ENCODE measurements around the gene ZCCHC14. TPM values are rescaled to one million over a fixed set of nuclear protein-coding genes. Genes with fewer than 3 reads are reported as not detected.

The ZCCHC14 gene
- polyA plus RNA-seq, 1 donor (not counting 4 experiments of a cell fraction or from before 2014, with no cell fraction given), result 3.6 TPM

DNA sequence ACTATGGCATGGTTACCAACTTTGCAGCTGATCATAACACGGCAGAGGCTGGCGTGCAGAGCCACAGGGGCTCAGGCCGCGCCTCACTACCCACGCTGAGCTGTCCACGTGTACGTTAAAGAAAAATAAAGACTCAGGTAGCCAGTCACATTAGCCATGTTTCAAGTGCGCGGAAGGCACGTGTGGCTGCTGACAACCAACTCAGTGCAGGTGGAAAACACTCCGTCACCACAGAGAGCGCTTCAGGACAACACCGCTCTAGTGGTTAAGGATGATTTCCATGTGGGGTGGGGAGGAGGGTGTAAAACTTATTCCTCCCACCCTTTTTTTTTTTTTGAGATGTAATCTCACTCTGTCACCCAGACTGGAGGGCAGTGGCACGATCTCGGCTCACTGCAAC, 33.8 kb downstream of the ZCCHC14 start:
- Histone ChIP-seq H3K9me1 (ENCODE audit: control insufficient read depth, extremely low read depth, insufficient read depth, low read length) (no peaks in the 10 kb centered on the region), H3K27me3 (ENCODE audit: control insufficient read depth, extremely low read depth, insufficient read depth, low read length) (no peaks in the 10 kb centered on the region), H3K9ac (ENCODE audit: control insufficient read depth, extremely low read depth, insufficient read depth, low read length) (no peak overlapping the region), H3K4me1 (ENCODE audit: control insufficient read depth, extremely low read depth, insufficient read depth, low read length) (peaks cover 22% of the 10 kb centered on the region), H3K27ac (ENCODE audit: control insufficient read depth, insufficient read depth, low read length) (no peak overlapping the region), H3K79me2 (ENCODE audit: control insufficient read depth, insufficient read depth, low read length) (peaks cover 6% of the 10 kb centered on the region), H3K4me3 (ENCODE audit: control insufficient read depth in 2 of 3, extremely low read depth in 1 of 3, insufficient read depth in 2 of 3, low read depth in 1 of 3, low read length in 3 of 3) (no peak overlapping the region), H3K36me3 (ENCODE audit: control insufficient read depth in 2 of 2, extremely low read depth in 1 of 2, insufficient read depth in 2 of 2, low read length in 2 of 2) (peaks cover 8 to 11% of the 10 kb centered on the region in 2 experiments), H2AFZ (ENCODE audit: control insufficient read depth, low read length) (no peak overlapping the region), H4K20me1 (ENCODE audit: control insufficient read depth, extremely low read depth, insufficient read depth, low read length) (no peaks in the 10 kb centered on the region), H3K4me2 (ENCODE audit: control insufficient read depth, extremely low read depth, insufficient read depth, low read depth, low read length) (no peak overlapping the region), H3K9me3 (ENCODE audit: control insufficient read depth, low read depth, low read length) (no peaks in the 10 kb centered on the region)
- dilution Hi-C loops (cut with MboI; ENCODE audit: extremely low pct_ligation_motif_present, low sequenced_read_pairs), result no loop called here
- DNase-seq (ENCODE audit: low read depth, low spot score) (no peak), FAIRE-seq (no peak)
- TF ChIP-seq, protein P1, sequence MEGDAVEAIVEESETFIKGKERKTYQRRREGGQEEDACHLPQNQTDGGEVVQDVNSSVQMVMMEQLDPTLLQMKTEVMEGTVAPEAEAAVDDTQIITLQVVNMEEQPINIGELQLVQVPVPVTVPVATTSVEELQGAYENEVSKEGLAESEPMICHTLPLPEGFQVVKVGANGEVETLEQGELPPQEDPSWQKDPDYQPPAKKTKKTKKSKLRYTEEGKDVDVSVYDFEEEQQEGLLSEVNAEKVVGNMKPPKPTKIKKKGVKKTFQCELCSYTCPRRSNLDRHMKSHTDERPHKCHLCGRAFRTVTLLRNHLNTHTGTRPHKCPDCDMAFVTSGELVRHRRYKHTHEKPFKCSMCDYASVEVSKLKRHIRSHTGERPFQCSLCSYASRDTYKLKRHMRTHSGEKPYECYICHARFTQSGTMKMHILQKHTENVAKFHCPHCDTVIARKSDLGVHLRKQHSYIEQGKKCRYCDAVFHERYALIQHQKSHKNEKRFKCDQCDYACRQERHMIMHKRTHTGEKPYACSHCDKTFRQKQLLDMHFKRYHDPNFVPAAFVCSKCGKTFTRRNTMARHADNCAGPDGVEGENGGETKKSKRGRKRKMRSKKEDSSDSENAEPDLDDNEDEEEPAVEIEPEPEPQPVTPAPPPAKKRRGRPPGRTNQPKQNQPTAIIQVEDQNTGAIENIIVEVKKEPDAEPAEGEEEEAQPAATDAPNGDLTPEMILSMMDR (optimal IDR thresholded peaks at IDR 0.05 in 1 of 3, IDR thresholded peaks at IDR 0.05 in 1 of 3, conservative IDR thresholded peaks at IDR 0.05 in 1 of 3; ENCODE audit: extremely low read depth in 1 of 3, insufficient read depth in 2 of 3, low read length in 3 of 3), result no peak

DNA sequence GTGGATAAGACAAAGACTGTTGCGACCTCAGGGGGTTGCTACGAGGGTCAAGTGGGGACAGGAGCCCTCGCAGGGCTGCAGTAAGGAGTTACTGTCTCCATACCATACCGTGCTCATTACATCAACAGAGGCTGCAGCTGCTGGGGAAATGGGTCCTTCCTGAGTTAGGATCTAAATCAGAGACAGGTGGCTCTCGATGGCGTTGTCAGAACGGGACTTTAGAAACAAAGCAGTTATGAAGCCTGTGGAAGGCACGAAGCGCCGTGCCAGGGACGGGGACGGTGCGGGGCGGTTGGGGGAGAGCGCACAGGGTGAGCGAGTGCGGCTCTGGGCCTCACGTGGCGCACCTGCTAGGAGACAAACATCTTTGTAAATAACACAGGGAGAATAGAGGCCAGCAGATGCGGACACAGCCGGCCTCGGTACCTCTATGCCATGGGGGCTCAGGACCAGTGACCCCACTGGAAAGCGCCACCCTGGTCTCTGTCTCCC, 34.4 kb downstream of the ZCCHC14 start:
- DNase-seq (ENCODE audit: low read depth, low spot score), result no peak
- peaks cover 3% of the 10 kb centered on the region for H3K79me2 ChIP-seq (ENCODE audit: control insufficient read depth, insufficient read depth, low read length)
- no peaks in the 10 kb centered on the region for H3K9me3 ChIP-seq (ENCODE audit: control insufficient read depth, low read depth, low read length)
- H3K4me2 ChIP-seq (ENCODE audit: control insufficient read depth, extremely low read depth, insufficient read depth, low read depth, low read length), result no peak overlapping the region
- H2AFZ ChIP-seq (ENCODE audit: control insufficient read depth, low read length), result no peak overlapping the region
- peak overlapping the region; percentile 28 for H3K27ac ChIP-seq (ENCODE audit: control insufficient read depth, insufficient read depth, low read length)
- TF ChIP-seq, protein P1 (optimal IDR thresholded peaks at IDR 0.05 in 1 of 3, IDR thresholded peaks at IDR 0.05 in 1 of 3, conservative IDR thresholded peaks at IDR 0.05 in 1 of 3; ENCODE audit: extremely low read depth in 1 of 3, insufficient read depth in 2 of 3, low read length in 3 of 3), result no peak
- H3K9ac ChIP-seq (ENCODE audit: control insufficient read depth, extremely low read depth, insufficient read depth, low read length), result peak overlapping the region; percentile 5
- no peaks in the 10 kb centered on the region for H3K9me1 ChIP-seq (ENCODE audit: control insufficient read depth, extremely low read depth, insufficient read depth, low read length)
- no peak for FAIRE-seq
- peaks cover 22% of the 10 kb centered on the region for H3K4me1 ChIP-seq (ENCODE audit: control insufficient read depth, extremely low read depth, insufficient read depth, low read length)
- H3K36me3 ChIP-seq (ENCODE audit: control insufficient read depth in 2 of 2, extremely low read depth in 1 of 2, insufficient read depth in 2 of 2, low read length in 2 of 2), result peaks cover 8 to 11% of the 10 kb centered on the region in 2 experiments
- dilution Hi-C loops (cut with MboI; ENCODE audit: extremely low pct_ligation_motif_present, low sequenced_read_pairs), result no loop called here
- H3K27me3 ChIP-seq (ENCODE audit: control insufficient read depth, extremely low read depth, insufficient read depth, low read length), result no peaks in the 10 kb centered on the region
- H4K20me1 ChIP-seq (ENCODE audit: control insufficient read depth, extremely low read depth, insufficient read depth, low read length), result no peaks in the 10 kb centered on the region
- no peak overlapping the region for H3K4me3 ChIP-seq (ENCODE audit: control insufficient read depth in 2 of 3, extremely low read depth in 1 of 3, insufficient read depth in 2 of 3, low read depth in 1 of 3, low read length in 3 of 3)

Data from keratinocyte (primary cell).